ENCODE results near the gene CMSS1.
A peak's percentile ranks its signal among the peaks of the same experiment; 100 is the strongest.

Gene CMSS1

DNA sequence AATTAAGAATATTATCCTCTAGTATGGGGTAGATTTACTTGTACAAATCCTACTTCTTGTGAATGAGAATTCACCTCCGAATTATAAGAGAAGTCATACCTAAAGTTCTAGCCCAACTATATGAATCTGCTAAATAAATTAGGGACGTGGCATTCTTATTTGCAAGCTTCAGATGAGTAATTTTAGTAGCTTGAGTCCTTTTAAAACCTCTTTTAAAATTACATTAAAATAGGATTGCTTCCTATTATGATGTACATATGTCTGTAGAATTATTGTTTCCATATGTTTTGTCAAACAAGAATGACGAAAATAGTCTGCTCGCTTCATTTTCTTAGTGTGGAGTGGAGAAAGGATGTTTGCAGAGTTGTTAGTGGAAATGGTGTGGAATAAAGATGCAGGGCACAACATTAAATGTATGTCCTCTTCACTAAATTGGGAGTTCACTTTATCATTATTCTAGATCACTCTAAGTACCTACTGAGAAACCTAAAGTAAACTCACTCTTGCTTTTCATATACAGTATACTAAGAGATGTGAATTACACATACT lies 59.4 kb downstream of the CMSS1 start:
- DNase-seq = no peak

- no peak for DNase-seq
Measured at GRCh38 chr3:99878005-99878404, 60.3 kb downstream of the CMSS1 start.

DNA sequence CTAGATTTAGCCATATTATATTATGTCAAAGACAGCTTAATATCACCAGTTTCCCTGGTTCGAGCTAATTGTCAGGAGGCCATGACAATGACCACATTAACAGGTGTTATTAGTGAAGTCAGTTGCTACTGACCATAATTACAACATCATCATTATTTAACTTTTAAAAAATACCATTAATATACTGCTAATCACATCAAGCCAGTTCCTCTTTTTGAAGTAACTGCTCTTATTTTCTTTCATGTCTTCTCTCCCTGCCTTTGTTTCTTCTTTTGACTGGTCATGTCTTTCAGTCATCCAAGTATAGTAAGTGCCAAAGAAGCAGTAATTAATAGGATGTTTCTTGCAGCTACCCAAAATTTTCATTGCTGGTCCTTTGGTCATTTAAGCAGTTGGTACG lies 61.6 kb downstream of the CMSS1 start:
- DNase-seq = no peak

DNA sequence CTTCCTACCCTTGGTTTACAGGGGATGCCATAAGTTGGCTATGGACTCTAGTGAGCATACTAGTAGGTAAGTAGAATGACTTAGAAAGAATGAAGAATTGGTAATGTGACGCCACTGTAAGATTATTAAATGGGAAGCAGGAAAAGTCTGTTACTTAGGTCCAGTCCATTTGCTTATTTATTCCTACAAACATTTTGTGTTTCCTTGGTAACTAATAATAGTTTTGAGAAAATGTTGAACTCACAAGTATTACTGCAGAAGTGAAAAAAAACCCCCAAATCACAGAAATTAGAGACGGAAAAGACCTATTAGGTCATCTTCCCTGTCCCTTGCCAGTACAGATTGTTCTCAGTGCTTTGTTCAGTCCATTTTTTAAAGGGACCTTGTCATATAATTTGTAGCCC lies 63.5 kb downstream of the CMSS1 start:
- no peak for DNase-seq

DNA sequence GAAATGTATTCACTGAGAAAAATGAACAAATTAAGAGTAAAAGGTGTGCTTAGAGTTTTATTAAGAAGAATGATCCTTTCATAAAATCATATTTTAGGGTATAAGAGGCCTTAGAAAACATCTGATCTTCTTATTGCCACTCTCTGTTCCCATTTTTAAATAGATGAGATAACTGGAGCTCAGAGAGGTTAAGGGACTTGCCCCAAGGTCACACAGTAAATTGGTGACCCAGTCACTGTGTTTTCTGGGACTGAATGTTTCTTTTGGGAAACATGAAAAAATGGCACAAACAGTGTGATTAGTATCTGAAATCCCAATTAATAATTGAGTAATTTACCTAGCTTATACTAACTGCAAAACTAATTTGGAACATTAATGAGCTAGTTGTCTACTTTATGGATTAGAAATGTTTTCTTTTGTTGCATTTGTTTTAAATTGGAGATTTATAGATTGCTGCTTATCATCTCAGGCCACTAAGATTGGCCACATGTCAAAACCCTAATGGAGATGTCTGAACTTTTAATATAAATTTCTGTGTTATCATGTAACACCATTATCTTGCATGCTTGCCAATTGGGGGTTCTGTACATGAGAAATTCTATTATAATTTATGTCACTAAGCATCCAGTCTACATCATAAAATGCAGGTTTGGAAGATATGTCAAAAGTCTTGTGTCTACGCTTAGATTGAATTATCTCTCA lies 64.9 kb downstream of the CMSS1 start:
- DNase-seq = peak; percentile 20

DNA sequence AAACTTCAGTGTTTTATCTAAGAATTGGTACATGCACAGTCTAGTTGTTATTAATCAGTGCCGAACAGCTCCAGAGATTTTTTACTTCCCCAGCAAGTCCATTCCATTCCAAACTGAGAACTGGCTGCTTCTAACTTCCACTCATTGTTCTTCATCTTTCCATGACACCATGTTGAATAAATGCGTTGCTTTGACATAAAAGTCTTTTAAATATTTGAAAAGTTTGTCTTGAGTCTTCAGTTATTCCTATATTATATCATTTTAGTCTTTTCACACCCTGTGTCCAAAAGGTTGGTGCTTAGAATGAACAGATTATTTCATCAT lies 65.4 kb downstream of the CMSS1 start:
- DNase-seq = no peak

DNA sequence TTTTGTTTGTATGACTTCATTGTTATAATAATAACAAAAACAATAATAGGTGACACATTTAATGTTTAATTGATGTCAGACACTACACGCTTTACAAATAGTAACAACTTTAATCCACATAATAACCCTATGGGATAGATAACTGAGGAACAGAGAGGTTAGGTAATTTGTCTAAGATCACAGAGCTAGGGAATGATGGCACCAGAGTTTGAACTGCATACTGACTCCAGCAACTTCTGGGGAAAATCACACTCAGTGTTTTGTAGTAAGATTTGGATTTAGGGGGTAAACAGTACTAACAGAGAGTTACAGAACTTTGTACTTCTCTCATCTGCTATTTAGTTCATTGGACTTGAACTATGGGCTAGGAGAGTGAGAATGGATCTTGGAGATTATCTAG lies 66.0 kb downstream of the CMSS1 start:
- DNase-seq = no peak

DNA sequence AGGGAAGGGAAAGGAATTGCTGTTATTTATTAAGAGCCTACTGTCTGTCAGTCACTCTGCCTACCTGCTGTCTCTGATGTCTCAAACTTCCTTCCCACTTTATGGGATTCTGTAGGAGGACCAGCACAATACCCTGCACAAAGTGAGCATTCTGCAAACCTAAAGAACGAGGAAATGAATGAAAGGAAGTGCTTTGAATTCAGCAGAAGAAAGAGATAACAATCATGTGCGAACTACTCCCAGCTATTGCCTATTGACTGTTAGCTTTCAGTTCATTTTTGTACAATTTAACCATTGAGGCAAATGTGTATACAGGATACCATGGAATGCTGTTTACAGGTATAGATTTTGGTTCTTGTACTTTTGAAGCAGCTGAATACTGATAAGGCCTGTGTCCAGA lies 66.8 kb downstream of the CMSS1 start:
- peak; percentile 13 for DNase-seq

GRCh38 chr3:99885085-99885484 lies 67.4 kb downstream of the CMSS1 start:
- DNase-seq = no peak

GRCh38 chr3:99885851-99886250 lies 68.2 kb downstream of the CMSS1 start:
- no peak for DNase-seq

DNA sequence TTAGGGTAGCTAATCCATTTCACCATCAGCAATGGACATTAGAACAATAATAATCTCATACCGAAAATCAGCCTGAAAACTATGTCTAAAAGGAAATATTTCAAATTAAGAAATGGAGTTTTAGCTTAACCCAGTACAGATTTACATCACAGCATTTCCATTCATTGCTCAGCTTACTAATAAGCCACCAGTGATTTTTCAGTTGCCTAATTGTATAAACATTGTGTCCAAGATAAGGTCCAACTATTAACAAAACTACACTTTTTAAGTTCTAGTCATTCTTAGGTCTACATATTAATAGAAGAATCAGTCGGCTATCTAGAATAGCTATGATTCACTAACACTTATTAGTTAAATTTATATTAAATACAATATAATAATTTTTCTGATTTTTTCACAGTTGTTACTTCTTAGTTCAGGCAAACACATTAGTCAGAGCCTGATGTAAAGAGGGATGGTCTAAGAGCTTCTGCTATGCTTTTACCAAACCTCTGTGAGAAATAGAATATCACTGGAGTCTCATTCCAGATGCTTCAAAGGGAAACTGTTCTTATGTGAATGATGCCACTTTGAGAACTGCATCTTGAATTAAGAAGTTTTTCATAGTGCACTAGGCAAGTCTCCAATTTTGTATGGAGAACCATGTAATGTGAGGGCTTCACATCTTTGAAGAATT lies 74.1 kb downstream of the CMSS1 start:
- DNase-seq = no peak

- no peak for DNase-seq
Measured at GRCh38 chr3:99892332-99892731, 74.7 kb downstream of the CMSS1 start.

GRCh38 chr3:99895131-99895696 lies 77.6 kb downstream of the CMSS1 start:
- peak; percentile 35 for DNase-seq

DNA sequence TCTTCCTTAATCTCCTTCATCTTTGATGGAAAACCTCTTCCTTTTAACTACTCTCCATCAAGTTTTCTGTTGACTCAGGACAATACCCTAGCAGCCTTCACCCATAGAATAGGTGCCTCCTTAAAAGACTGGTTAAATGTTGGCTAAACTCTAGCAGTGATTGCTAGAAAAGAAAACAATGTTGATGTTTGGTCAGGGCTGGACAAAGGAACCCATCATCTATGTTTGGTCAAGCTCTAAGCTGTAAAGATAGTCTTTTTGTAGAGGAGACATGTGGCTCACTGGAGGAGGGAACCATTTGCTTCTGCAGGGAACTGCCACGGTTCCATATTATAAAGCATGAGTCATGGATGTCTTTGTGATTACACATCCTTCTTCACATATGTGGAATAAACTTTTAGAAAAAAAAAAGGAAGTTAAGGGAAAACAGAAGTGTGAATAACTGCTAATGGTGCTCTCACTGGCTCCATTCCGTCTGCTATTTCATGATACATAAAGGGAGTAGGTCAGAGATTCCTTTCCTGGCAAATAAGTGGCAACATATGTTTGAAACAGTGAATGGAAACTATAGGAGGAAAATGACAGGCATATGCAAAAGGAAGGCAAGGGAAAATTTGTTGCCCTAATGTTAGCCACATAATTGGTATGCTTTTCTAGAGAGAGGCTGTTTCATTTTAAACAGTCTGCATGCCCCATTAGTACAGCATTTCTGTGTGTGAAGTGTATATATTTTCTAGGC lies 78.2 kb downstream of the CMSS1 start:
- DNase-seq = peak; percentile 49

DNA sequence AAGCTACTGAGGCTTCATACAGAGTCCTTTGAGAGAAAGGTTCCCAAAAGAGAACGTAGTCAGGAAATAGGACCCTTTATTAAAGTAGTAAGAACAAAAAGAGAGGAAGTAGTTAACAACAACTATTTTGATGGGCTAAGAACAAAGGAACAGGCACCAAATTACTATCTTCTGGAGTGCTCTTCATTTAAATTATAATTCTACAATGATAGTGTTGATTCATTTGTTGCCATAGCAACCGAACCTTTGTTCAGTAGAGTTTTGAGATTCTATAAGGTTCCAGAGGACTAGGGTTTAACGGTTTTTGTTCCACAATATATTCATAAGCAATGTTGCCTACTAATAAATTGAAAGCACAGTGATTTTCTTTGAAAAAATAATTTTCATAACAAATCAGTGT lies 78.8 kb downstream of the CMSS1 start:
- peak; percentile 24 for DNase-seq

GRCh38 chr3:99899603-99900002 lies 81.9 kb downstream of the CMSS1 start:
- no peak for DNase-seq

DNA sequence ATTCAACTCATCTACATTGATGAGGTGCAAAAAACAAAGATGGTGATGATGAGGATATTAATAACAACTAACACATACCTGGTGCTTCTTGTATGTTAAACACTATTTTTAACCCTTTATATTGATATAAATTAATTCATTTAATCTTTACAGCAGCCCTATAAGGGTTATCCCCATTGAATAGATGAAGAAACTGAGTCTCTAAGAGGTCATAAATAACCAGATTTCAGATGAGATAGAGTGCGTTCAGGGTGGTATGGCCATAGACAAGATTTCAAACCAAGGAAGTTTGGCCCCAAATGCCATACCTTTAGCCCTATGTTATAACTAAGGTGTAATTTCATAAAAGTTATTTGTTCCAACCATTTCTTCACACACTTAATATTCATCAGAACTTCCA lies 82.6 kb downstream of the CMSS1 start:
- no peak for DNase-seq

GRCh38 chr3:99901200-99901926 lies 83.7 kb downstream of the CMSS1 start:
- DNase-seq = no peak

GRCh38 chr3:99902091-99902490 lies 84.4 kb downstream of the CMSS1 start:
- no peak for DNase-seq

GRCh38 chr3:99903869-99904268 lies 86.2 kb downstream of the CMSS1 start:
- DNase-seq = no peak

- DNase-seq = no peak
Measured at GRCh38 chr3:99907959-99908544, 90.4 kb downstream of the CMSS1 start.

GRCh38 chr3:99909714-99910495 lies 92.2 kb downstream of the CMSS1 start:
- no peak for DNase-seq
